Gastroesophageal sphincter (tissue), 3 donors: ENCODE results near the gene KANK4.

ENCODE experiments used
- CTCF ChIP-seq, 4 experiments: fragments of 200-600 bp in 2 of 4; fragments of 450-650 bp in 2 of 4; sonication (generic) in 1 of 4; IDR thresholded peaks; one replicate each; pipeline ENCODE4 v1.5.1; 2017 to 2019; ENCODE audit warnings: antibody characterized with exemption in 4 of 4, mild to moderate bottlenecking in 2 of 4, moderate library complexity in 2 of 4
- EP300 ChIP-seq: sonication (generic); formaldehyde crosslinking; IDR thresholded peaks from one replicate; pipeline ENCODE4 v1.6.1; 2017; ENCODE audit warnings: antibody characterized with exemption, mild to moderate bottlenecking

- TF ChIP-seq CTCF (IDR thresholded peaks at IDR 0.05) (no peak), EP300 (no peak)
Observed at GRCh38 chr1:62318756-62319544, at the start of gene KANK4.
